ENCODE data around the gene ZNF668. TPM values are rescaled to one million over a fixed set of nuclear protein-coding genes. Genes with fewer than 3 reads are reported as not detected.

Gene ZNF668
- polyA plus RNA-seq, 2 of the 4 experiments (the other 2 are of a cell fraction) = 4.7 to 10.7 TPM

GRCh38 chr16:31094424-31095120 lies 20.5 kb upstream of the ZNF668 start, which contains the start of gene VKORC1 (continued):
- TF ChIP-seq REST (IDR thresholded peaks at IDR 0.05) (no peak), FOSL2 (IDR thresholded peaks at IDR 0.05) (no peak), FOSL2 (CRISPR knock-in tag; IDR thresholded peaks at IDR 0.05) (no peak), JUNB (IDR thresholded peaks at IDR 0.05) (no peak), ZNF302 (CRISPR knock-in tag; IDR thresholded peaks at IDR 0.05) (no peak), USF2 (IDR thresholded peaks at IDR 0.05) (no peak), RAD21 (conservative IDR thresholded peaks at IDR 0.05 in 1 of 2, IDR thresholded peaks at IDR 0.05 in 1 of 2) (no peak), CEBPB (IDR thresholded peaks at IDR 0.05) (no peak), CBX2 (IDR thresholded peaks at IDR 0.05; ENCODE audit: borderline replicate concordance, low read depth) (no peak), HOXA7 (CRISPR knock-in tag; IDR thresholded peaks at IDR 0.05) (no peak), POLR2AphosphoS2 (conservative IDR thresholded peaks at IDR 0.05; ENCODE audit: low read length) (no peak), EHMT2 (IDR thresholded peaks at IDR 0.05; ENCODE audit: low read depth) (no peak), CTCF (IDR thresholded peaks at IDR 0.05) (no peak), PHF8 (IDR thresholded peaks at IDR 0.05; ENCODE audit: borderline replicate concordance, low read depth) (no peak), TP53 (CRISPR knock-in tag; IDR thresholded peaks at IDR 0.05) (no peak), BCL3 (IDR thresholded peaks at IDR 0.05) (peak; percentile 40; the same call in 1 of the 3 replicates), HOXB13 (CRISPR knock-in tag; IDR thresholded peaks at IDR 0.05; ENCODE audit: low read depth) (no peak), HOXB5 (CRISPR knock-in tag; IDR thresholded peaks at IDR 0.05) (no peak), EHF (CRISPR knock-in tag; IDR thresholded peaks at IDR 0.05) (no peak), MYC (IDR thresholded peaks at IDR 0.05; ENCODE audit: borderline replicate concordance, low read length) (no peak), EP300 (IDR thresholded peaks at IDR 0.05) (no peak), NFE2L2 (conservative IDR thresholded peaks at IDR 0.05; ENCODE audit: low read length) (no peak), KDM5A (IDR thresholded peaks at IDR 0.05) (no peak), NR3C1 (IDR thresholded peaks at IDR 0.05) (no peak), ZFP36 (IDR thresholded peaks at IDR 0.05; ENCODE audit: borderline replicate concordance, partially characterized antibody) (no peak), RFX5 (IDR thresholded peaks at IDR 0.05) (no peak; the same call in 1 of the 2 replicates), TFCP2L1 (CRISPR knock-in tag; IDR thresholded peaks at IDR 0.05) (no peak), HDAC2 (IDR thresholded peaks at IDR 0.05) (peak; percentile 35; the same call in 1 of the 2 replicates)
